Cardiac fibroblast (primary cell): ENCODE results near the gene PCDHA12.
A peak's percentile ranks its signal among the peaks of the same experiment; 100 is the strongest.
"Not testable (repeated sequence)": the region's sequence is repeated elsewhere in the genome, so short reads cannot be mapped to it uniquely, and the experiment has no call there.

ENCODE experiments used
- DNase-seq, 2 donors: peaks; one replicate each; pipeline versions ENCODE4 v3.0.0 to v3.0.0-alpha.2; 2010; ENCODE audit warnings: low read depth in 2 of 2
- H3K4me3 ChIP-seq, 2 donors: replicated peaks in 1 of 2; 1 replicate in 1 of 2; 2 replicates in 1 of 2; pipeline ENCODE4 v1.5.1; 2011; ENCODE audit warnings: low read depth in 2 of 2, low read length in 2 of 2, mild to moderate bottlenecking in 2 of 2, moderate library complexity in 1 of 2
- TF ChIP-seq, protein P1 (sequence below): IDR thresholded peaks from one replicate; pipeline ENCODE4 v1.5.1; 2011; ENCODE audit warnings: low read depth, mild to moderate bottlenecking, low read length, inconsistent platforms

Gene PCDHA12

GRCh38 chr5:140875085-140876065 lies at the start of gene PCDHA12:
Gene PCDHA12 (plus strand): TSS chr5:140875308. CDS start chr5:140875473, 165 bp downstream.
- DNase-seq, result peak in 1 of 2 donors; percentile 9
- TF ChIP-seq, protein P1, sequence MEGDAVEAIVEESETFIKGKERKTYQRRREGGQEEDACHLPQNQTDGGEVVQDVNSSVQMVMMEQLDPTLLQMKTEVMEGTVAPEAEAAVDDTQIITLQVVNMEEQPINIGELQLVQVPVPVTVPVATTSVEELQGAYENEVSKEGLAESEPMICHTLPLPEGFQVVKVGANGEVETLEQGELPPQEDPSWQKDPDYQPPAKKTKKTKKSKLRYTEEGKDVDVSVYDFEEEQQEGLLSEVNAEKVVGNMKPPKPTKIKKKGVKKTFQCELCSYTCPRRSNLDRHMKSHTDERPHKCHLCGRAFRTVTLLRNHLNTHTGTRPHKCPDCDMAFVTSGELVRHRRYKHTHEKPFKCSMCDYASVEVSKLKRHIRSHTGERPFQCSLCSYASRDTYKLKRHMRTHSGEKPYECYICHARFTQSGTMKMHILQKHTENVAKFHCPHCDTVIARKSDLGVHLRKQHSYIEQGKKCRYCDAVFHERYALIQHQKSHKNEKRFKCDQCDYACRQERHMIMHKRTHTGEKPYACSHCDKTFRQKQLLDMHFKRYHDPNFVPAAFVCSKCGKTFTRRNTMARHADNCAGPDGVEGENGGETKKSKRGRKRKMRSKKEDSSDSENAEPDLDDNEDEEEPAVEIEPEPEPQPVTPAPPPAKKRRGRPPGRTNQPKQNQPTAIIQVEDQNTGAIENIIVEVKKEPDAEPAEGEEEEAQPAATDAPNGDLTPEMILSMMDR, result no peak
- no peak within 1 kb of the TSS for H3K4me3 ChIP-seq

DNA sequence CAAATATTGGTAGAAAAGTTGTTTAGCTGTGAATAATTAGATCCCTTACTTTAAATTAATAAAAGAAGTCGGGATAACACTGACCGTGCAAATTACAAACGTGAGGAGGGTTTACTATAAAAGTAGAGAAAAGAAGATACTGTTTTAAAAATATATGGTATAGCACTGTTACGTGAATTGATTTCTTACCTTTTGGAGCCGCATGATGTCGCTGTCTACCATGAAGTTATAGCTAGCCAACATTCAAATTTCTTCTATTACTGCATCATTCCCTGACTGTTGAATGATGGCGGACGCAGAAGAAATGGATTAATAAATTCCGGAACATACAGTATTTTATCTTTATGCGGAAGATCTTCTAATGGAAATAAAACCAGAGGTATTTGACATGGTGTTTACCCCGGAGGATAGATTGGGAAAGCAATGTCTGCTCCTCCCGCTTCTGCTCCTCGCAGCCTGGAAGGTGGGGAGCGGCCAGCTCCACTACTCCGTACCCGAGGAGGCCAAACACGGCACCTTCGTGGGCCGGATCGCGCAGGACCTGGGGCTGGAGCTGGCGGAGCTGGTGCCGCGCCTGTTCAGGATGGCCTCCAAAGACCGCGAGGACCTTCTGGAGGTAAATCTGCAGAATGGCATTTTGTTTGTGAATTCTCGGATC lies 47.3 kb upstream of the PCDHA12 start, which contains the start of gene PCDHA6:
Gene PCDHA6 (plus strand): TSS at position 257 of the 658 bp plus-strand sequence. CDS start 132 bp downstream, at position 389.
- DNase-seq, result peak in 1 of 2 donors; percentile 8
- H3K4me3 ChIP-seq, result no peak within 1 kb of the TSS

DNA sequence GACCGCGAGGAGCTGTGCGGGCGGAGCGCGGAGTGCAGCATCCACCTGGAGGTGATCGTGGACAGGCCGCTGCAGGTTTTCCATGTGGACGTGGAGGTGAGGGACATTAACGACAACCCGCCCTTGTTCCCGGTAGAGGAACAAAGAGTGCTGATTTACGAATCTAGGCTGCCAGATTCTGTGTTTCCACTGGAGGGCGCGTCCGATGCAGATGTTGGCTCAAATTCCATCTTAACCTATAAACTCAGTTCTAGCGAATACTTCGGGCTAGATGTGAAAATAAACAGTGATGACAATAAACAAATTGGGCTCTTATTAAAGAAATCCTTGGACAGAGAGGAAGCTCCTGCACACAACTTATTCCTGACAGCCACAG lies 46.8 kb upstream of the PCDHA12 start:
- TF ChIP-seq, protein P1, result no peak
- no peak for DNase-seq
- H3K4me3 ChIP-seq, result no peak overlapping the region

More for the DNA sequence above, 47.3 kb upstream of the PCDHA12 start, which contains the start of gene PCDHA6:
- TF ChIP-seq, protein P1, result no peak

- not testable (repeated sequence) for DNase-seq, H3K4me3 ChIP-seq
These were observed 45.3 kb upstream of the PCDHA12 start for GRCh38 chr5:140829511-140830501.

DNA sequence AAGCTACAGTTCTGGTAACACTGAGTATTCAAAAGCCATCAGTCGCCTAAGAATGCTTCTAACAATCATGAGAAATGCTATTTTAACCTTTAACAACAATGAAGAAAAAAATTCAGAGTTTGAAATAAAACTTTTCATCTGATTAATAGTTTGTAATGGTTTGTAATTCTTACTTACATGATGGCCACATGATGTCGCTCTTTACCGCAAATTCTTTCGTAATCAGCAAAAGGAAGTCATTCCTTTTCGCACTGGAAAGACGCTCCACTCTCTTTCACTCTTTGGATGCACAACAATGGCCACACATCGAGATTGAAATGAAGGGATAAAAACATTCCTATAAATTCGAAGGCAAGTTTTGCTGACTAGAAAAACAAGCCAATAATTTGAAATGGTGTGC lies 41.1 kb upstream of the PCDHA12 start, which contains the start of gene PCDHA7:
Gene PCDHA7 (plus strand): TSS at position 277 of the 400 bp plus-strand sequence. CDS start 115 bp downstream, at position 392.
- peak; percentile 24 to 46 for DNase-seq
- no peak within 1 kb of the TSS for H3K4me3 ChIP-seq
- TF ChIP-seq, protein P1, result no peak

GRCh38 chr5:140834439-140835008 lies 40.6 kb upstream of the PCDHA12 start:
- H3K4me3 ChIP-seq, DNase-seq: not testable (repeated sequence)
